Ishikawa (cell line): ENCODE measurements around the gene RARB.

Source experiments
- CEBPB ChIP-seq: IDR thresholded peaks from 2 replicates; pipeline ENCODE4 v1.6.1; 2012
- CREB1 ChIP-seq: IDR thresholded peaks from 2 replicates; pipeline ENCODE4 v1.6.1; 2012; ENCODE audit warnings: low read depth
- EGR1 ChIP-seq: IDR thresholded peaks from 2 replicates; pipeline ENCODE4 v1.6.1; 2012
- EP300 ChIP-seq: IDR thresholded peaks from 2 replicates; pipeline ENCODE4 v1.6.1; 2012; ENCODE audit warnings: borderline replicate concordance
- FOXM1 ChIP-seq: IDR thresholded peaks from 2 replicates; pipeline ENCODE4 v1.6.1; 2012; ENCODE audit warnings: low read depth, borderline replicate concordance
- NFIC ChIP-seq: IDR thresholded peaks from 2 replicates; pipeline ENCODE4 v1.6.1; 2012
- RAD21 ChIP-seq: IDR thresholded peaks from 2 replicates; pipeline ENCODE4 v1.6.1; 2012; ENCODE audit warnings: low read depth
- TAF1 ChIP-seq: IDR thresholded peaks from 2 replicates; pipeline ENCODE4 v1.6.1; 2012; ENCODE audit warnings: low read depth, mild to moderate bottlenecking
- TCF12 ChIP-seq: IDR thresholded peaks from 2 replicates; pipeline ENCODE4 v1.6.1; 2012; ENCODE audit warnings: low read depth
- TEAD4 ChIP-seq: IDR thresholded peaks from 2 replicates; pipeline ENCODE4 v1.6.1; 2012
- YY1 ChIP-seq: IDR thresholded peaks from 2 replicates; pipeline ENCODE4 v1.6.1; 2012; ENCODE audit warnings: low read depth
- ZBTB7A ChIP-seq: IDR thresholded peaks from 2 replicates; pipeline ENCODE4 v1.6.1; 2012; ENCODE audit warnings: low read depth
- TF ChIP-seq, protein P1 (sequence below): IDR thresholded peaks from 2 replicates; pipeline ENCODE4 v1.6.1; 2012
- TF ChIP-seq, protein P2 (sequence below): IDR thresholded peaks from 2 replicates; pipeline ENCODE4 v1.6.1; 2012
- TF ChIP-seq, protein P3 (sequence below): IDR thresholded peaks from 2 replicates; pipeline ENCODE4 v1.6.1; 2012; ENCODE audit warnings: low read depth, mild to moderate bottlenecking

Gene RARB

DNA sequence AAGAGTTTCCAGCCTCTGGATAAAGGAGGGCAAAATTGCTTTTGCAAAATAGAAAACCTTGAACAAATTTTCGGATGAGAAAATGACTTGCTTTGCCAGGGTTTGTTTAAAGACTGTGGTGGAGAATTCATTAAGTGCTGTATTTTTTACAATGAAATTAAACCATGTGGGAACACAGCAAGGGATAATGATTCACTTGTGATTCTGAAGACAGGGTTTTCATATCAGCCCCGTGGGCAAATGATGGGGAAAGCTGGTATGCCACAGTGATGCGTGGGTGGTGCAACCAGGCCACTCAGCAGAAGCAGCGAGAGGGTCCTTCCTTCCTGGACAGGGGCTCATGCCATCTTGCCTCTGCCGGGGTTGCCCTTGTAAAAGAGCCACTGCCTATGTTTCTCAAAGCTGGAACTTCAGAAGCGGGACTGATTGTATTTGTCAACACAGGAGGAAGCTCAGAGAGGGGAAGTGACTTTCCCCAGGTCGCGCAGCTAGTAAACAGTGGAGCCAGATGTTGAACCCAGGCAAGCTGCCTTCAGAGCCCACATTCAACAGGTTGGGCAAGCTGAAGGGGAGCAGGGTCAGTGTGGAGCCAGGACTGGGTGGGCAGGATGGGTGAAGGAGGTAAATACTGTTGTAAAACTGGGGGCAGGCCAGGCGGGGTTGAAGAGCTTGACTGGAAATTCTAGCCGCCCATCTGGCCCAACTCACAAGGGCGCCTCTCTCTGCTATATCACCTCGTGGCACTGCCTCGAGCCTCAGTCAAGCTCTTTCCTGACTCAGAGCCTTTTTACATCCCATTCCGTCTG lies 157.5 kb downstream of the RARB start:
- TF ChIP-seq TEAD4 (no peak), TCF12 (no peak), EP300 (no peak), ZBTB7A (no peak), FOXM1 (no peak), NFIC (no peak)
- TF ChIP-seq, protein P1, sequence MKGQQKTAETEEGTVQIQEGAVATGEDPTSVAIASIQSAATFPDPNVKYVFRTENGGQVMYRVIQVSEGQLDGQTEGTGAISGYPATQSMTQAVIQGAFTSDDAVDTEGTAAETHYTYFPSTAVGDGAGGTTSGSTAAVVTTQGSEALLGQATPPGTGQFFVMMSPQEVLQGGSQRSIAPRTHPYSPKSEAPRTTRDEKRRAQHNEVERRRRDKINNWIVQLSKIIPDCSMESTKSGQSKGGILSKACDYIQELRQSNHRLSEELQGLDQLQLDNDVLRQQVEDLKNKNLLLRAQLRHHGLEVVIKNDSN: no peak
- TF ChIP-seq, protein P2, sequence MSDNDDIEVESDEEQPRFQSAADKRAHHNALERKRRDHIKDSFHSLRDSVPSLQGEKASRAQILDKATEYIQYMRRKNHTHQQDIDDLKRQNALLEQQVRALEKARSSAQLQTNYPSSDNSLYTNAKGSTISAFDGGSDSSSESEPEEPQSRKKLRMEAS: no peak

- TF ChIP-seq RAD21 (no peak), EP300 (no peak), YY1 (no peak), CEBPB (no peak), TAF1 (no peak), NFIC (no peak), CREB1 (no peak), EGR1 (no peak), TEAD4 (no peak), ZBTB7A (no peak), FOXM1 (no peak), TCF12 (no peak)
- TF ChIP-seq, protein P1: no peak
- TF ChIP-seq, protein P3, sequence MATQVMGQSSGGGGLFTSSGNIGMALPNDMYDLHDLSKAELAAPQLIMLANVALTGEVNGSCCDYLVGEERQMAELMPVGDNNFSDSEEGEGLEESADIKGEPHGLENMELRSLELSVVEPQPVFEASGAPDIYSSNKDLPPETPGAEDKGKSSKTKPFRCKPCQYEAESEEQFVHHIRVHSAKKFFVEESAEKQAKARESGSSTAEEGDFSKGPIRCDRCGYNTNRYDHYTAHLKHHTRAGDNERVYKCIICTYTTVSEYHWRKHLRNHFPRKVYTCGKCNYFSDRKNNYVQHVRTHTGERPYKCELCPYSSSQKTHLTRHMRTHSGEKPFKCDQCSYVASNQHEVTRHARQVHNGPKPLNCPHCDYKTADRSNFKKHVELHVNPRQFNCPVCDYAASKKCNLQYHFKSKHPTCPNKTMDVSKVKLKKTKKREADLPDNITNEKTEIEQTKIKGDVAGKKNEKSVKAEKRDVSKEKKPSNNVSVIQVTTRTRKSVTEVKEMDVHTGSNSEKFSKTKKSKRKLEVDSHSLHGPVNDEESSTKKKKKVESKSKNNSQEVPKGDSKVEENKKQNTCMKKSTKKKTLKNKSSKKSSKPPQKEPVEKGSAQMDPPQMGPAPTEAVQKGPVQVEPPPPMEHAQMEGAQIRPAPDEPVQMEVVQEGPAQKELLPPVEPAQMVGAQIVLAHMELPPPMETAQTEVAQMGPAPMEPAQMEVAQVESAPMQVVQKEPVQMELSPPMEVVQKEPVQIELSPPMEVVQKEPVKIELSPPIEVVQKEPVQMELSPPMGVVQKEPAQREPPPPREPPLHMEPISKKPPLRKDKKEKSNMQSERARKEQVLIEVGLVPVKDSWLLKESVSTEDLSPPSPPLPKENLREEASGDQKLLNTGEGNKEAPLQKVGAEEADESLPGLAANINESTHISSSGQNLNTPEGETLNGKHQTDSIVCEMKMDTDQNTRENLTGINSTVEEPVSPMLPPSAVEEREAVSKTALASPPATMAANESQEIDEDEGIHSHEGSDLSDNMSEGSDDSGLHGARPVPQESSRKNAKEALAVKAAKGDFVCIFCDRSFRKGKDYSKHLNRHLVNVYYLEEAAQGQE: no peak
- TF ChIP-seq, protein P2: no peak
Measured at GRCh38 chr3:25586167-25586505, 158.1 kb downstream of the RARB start.

GRCh38 chr3:25586553-25586952 lies 158.5 kb downstream of the RARB start:
- TF ChIP-seq, protein P1: no peak
- TF ChIP-seq TEAD4 (no peak), CEBPB (no peak), EGR1 (no peak), YY1 (no peak)
- TF ChIP-seq, protein P2: no peak

- TF ChIP-seq CEBPB (no peak), CREB1 (no peak), TEAD4 (no peak), TAF1 (no peak), ZBTB7A (no peak), EGR1 (no peak)
- TF ChIP-seq, protein P2: no peak
Measured at GRCh38 chr3:25587094-25587493, 159.0 kb downstream of the RARB start.

GRCh38 chr3:25587526-25587925 lies 159.5 kb downstream of the RARB start:
- TF ChIP-seq NFIC (no peak), YY1 (no peak), FOXM1 (no peak), EGR1 (no peak), RAD21 (no peak), TCF12 (no peak), CEBPB (no peak), ZBTB7A (no peak)
- TF ChIP-seq, protein P3: no peak
- TF ChIP-seq, protein P1: no peak
